ENCODE measurements around the gene DDIAS.

DNA sequence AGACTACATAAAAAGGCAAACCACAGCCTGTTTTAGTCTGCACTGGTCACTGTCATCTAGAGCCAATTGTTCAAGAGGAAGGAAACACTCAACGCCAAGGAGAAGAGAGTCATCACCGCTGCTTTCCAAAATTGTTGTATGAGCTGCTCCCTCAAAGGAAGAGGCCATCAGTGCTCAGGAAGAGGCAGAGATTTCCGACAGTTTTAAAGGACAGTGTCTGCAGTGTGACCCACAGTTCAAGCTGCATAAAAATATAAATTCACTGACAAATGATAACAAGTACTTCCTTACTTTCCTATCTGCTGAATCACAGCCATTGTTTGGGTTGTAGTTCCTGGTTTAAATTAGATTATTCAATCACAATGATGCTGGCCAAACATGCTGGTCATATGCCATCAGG is 17.7 kb upstream of the DDIAS start:
- TF ChIP-seq, protein P1, sequence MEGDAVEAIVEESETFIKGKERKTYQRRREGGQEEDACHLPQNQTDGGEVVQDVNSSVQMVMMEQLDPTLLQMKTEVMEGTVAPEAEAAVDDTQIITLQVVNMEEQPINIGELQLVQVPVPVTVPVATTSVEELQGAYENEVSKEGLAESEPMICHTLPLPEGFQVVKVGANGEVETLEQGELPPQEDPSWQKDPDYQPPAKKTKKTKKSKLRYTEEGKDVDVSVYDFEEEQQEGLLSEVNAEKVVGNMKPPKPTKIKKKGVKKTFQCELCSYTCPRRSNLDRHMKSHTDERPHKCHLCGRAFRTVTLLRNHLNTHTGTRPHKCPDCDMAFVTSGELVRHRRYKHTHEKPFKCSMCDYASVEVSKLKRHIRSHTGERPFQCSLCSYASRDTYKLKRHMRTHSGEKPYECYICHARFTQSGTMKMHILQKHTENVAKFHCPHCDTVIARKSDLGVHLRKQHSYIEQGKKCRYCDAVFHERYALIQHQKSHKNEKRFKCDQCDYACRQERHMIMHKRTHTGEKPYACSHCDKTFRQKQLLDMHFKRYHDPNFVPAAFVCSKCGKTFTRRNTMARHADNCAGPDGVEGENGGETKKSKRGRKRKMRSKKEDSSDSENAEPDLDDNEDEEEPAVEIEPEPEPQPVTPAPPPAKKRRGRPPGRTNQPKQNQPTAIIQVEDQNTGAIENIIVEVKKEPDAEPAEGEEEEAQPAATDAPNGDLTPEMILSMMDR (IDR thresholded peaks at IDR 0.05; ENCODE audit: low read depth, low read length), result no peak
- TF ChIP-seq POLR2A (IDR thresholded peaks at IDR 0.05; ENCODE audit: extremely low read depth, insufficient read length) (no peak), MYC (IDR thresholded peaks at IDR 0.05; ENCODE audit: low read depth, low read length) (no peak)
